Measurements from ENCODE around the gene ATG16L2.
"Not testable (repeated sequence)": the region's sequence is repeated elsewhere in the genome, so short reads cannot be mapped to it uniquely, and the experiment has no call there.

The ATG16L2 gene

DNA sequence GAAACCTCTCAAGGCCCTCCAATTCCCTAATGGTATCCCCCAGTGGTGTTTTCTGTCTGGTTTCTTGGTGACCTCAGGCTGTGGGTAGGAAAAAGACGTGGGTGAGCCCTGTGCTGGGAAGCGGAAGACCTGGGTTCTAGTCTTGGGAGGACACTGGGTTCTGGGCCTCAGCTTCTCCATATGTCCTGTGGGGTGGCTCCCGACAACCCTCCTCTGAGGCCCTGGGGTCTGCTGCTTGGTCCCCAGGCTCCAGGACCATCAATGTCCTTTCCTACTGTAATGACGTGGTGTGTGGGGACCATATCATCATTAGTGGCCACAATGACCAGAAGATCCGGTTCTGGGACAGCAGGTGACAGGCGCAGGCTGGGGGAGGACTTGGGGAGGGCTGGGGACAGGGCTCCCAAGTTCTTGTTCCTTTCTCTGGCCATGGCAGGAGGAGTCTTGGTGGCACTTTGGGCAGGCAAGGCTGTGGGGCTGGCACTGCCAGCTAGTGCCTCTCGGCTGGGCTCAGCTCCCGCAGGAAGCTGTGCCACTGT, 12.8 kb downstream of the ATG16L2 start:
- no peak for DNase-seq

DNA sequence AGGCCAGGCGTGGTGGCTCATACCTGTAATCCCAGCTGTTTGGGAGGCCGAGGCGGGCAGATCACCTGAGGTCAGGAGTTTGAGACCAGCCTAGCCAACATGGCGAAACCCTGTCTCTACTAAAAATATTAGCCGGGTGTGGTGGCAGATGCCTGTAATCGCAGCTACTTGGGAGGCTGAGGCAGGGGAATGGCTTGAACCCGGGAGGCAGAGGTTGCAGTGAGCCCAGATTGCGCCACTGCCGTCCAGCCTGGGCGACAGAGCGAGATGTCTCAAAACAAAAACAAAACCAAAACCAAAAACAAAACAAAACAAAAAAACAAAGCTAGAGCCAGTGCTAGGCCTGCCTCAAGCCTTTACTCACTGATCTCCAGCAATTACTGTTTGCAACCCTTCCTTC, 13.4 kb downstream of the ATG16L2 start:
- DNase-seq = not testable (repeated sequence)

DNA sequence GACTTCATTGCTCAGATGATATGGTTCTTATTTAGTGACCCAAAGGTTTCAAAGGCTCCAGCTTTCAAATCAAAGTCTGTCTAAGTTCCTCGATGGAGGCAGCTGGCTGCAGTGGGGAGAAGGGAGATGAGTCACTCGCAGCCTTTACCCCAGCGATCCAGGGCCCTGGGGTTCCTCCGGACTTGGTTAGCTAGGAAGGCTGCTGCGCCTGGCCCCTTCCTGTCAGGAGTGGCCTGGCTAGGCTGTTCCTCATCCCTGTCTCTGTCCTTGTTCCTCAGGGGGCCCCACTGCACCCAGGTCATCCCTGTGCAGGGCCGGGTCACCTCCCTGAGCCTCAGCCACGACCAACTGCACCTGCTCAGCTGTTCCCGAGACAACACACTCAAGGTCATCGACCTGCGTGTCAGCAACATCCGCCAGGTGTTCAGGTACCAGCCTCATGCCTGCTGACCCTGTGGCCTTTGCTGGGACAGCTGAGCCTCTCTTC, 13.9 kb downstream of the ATG16L2 start:
- DNase-seq = peak; percentile 100

DNA sequence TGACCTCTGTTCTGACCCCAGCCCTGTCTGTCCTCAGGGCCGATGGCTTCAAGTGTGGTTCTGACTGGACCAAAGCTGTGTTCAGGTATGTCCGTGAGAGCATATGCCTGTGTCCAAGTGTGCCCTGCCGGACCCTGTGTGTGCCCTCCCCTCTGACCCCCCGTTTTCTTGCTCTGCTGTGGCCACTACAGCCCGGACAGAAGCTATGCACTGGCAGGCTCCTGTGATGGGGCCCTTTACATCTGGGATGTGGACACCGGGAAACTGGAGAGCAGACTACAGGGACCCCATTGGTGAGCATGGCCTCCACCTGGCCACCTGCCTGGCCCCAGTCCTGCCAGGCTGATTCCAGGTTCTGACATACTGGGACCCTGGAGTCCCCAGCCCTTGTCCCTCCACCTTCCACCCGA, 14.5 kb downstream of the ATG16L2 start:
- peak; percentile 76 for DNase-seq

DNA sequence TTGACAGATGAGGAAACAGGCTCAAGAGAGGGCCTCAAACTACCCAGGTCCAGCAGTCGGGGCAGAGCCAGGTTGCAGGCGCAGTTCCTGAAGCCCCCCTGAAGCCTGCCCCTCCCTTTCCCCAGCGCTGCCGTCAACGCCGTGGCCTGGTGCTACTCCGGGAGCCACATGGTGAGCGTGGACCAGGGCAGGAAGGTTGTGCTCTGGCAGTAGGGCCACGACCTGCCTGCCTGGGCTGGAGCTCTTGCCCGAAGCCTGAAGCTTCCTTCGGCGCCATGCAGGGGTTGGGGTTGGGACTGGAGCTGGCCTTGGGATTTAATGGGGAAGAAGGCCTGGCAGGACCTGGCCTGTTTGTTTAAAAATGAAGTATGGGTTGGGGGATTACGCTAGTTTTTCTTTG, 15.0 kb downstream of the ATG16L2 start:
- no peak for DNase-seq

DNA sequence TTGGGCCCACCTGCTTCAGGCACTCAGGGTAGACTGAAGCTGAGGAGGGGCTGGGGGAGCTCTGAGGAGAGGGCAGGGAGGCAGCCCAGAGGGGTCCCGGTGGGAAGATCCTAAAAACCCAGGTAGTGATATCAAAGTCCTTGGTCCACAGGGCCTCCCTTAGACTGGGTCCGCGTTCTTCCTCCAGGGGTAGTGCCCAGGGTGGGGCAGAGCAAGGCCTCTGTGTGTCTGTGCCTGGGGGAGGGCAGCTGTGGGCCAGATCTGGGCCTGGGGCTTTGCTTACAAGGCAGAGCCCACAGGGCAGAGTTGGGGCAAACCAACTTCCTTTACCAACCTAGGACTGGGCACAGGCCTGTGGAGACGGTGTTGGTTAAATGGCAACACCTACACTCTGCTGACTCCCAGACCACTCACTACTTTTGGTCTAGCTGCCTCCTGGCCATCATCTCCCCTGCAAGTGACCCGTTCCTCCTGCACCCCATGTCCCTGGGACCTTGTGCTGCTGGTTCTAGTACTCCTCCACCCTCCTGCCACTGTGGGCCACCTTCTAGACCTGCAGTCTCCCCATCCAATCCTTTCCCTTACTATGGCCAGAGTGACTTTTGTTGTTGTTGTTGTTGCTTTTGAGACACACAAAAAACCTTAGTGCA, 15.8 kb downstream of the ATG16L2 start:
- no peak for DNase-seq

DNA sequence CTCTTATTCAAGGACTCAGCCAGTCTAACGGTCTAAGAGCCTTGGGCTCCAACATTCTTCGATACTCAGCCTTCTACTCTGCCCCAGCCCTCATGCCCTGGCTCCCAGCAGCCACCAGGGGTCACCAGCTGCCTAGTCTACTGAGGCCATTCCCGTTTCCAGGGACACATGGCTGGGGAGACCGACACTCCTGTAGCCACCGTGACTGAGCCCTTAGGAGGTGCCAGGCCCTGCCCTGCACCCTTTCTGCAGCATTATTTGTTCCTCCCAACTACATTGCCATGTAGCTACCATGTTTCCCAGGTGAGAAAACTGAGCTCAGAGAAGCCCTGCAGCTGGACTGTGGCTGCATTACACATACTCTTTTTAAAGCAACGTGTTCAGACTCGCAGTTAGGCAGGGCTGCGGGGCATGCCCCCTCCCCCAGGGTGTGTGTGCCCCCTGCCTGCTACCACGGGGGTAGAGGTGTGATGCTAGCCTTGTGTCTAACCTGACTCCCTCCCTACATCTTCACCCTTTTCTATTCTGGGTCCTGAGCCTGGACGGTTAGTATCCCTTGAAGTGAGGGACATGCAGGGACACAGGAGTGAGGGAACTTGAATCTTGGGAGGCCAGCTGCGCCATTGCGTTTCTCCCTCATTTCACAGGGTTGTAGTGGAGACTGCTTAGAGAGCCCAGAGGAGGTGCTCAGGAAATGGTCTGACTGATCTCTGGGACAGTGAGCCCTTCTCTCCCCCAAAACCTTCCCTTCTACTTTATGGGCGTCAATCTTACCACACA, 17.5 kb downstream of the ATG16L2 start:
- DNase-seq = peak; percentile 97

DNA sequence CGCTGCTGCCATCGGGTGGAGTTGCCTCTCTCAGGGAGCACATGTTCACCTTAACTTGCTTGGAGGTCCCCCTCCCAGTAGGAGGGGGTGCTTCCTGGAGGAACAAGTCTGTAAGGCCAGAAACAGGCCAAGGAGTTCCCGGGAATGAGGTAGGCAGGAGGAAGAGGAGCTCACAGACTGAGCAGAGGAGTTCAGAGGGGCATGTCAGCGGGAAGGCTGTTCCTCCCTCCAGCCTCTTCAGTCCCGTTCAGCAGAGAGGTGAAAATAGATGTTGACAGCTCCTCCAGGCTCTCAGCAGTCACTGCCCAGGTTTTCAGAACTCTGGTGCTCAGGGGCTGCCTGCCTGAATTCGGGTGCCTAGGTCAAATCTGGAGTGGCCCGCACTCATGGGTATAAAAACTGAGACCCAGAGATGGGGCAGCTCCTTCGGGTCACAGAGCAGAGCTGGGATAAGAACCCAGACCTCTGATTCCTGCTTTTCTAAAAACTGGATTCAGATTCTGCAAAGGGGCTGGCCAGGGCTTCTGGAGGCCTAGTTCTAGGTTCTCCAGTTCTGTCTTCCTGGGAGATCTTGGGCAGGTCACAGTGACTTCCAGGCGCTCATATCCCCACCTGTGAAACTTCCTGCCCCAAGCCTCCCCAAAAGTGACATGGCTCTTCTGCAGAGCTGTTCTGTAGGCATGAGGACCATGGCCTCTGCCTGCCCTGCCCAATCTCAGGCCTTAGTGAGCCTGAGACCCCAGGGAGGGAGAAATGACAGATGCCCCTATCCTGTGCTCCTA, 18.3 kb downstream of the ATG16L2 start:
- no peak for DNase-seq

DNA sequence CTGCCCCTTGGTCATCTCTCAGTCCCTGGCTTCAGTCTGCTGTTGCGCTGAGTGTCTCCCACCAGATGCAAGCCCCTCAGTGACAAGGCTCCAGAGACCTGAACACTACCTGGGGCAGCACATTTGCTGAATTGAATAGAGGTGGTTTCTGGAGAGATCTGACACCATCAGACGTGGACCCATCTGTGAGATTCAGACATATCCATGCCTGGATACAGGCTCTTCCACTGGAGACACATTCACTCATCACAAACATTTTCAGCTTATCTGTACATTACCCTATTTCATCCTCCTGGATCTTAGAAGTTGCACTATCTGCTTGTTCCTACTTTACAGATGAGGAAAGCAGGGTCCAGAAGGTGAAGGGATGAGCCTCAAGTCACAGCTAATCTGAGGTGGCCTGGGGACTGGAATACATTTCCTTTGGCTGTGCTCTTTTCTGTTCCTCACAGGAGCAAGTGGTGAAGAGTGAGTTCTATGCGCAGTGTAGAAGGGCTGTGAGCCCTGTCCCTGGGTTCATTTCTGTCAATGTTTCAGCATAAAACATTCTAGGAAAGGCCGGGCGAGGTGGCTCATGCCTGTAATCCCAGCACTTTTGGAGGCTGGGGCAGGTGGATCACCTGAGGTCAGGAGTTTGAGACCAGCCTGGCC, 19.0 kb downstream of the ATG16L2 start:
- no peak for DNase-seq

DNA sequence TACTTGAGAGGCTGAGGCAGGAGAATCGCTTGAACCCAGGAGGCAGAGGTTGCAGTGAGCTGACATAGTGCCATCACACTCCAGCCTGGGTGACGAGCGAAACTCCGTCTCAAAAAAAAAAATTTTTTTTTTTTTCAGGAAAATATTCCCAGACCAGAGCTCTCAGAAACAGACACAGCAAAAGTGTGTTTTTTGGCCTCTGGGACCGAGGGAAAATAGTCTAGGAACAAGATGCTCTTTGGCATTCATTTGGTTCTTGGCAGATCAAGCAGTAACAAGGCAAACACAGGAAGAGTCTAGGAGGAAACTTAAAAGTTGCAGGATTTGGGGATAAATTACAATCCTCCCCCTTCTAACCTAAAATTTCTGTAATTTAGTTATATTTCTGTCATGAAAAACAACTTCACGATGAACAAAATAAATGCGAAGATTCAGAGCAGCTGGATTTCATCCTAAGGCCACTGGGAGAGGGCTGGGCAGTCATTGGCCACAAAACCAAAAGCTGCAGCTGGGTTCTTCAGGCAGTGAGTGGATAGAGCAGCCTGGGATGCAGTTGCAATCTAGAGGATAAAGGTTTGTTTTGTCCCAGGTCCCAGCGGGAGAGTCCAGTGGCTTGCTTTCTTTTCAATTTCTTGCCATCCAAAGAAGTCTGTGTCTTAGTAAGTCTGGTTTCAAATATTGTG, 19.7 kb downstream of the ATG16L2 start:
- DNase-seq = no peak

DNA sequence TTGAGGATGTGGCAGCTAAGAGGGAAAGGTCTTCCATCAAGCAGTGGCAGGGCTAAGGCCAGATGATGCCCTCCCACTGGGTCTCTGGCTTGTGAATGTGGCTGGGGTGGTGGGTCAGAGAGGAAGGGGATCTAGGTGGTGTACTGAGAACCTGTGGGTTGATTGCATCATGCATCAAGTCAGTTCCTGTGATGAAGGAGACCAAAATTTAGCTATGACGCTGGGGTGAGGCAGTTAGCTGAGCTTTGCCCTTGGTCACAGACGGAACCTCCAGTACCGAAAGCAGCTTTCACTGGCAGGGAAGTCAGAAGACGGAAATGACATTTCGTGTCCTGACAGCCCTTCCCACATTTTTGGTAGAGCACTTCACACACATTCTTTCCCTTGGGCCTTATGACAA, 20.7 kb downstream of the ATG16L2 start:
- no peak for DNase-seq

DNA sequence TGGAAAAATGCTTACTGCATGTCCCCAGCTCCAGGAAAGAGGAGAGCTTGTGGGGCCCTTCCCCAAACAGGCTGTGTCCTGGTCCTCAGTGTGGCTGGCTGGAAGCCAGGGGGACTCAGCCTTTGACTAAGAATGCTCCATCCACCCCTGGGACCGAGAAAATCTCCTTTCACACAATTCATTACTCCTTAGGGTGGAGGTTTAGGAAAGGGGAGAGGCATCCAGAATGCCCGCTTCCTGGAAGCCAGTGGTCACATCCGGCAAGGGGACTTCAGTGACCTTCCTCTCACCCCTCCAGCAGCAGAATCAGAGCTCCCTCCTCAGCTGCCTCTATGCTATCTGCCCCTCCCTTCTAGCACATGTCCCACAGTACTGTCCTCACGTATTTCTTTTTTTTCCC, 21.9 kb downstream of the ATG16L2 start:
- peak; percentile 43 for DNase-seq

DNA sequence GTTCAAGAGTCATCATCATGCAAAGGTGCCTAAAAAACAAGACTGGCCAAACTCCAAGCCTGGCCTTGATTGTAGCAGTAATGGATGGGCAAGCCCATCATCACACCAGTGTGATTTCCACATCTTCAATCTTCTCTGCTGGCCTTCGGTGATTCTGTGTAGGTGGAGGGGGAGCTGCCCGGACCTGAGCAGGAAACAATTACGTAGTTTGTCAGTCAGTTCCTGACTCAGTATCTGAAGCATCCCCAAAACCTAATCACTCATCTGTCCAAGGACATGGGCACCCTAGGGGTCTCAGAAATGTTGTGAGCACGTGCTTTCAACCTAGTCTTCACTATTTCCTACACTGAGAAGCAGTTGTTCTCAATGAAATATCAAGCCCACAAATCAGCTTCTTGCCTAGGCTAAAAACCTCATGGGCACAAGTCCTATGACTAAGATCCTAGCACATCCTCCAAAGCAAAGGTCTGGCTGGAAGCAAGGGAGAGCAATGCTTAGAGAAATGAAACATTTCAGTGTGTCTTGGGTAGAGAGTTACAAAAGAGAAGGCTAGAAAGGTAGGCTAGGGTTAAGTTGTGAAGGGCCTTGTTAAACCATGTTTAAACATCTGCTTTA, 24.6 kb downstream of the ATG16L2 start:
- no peak for DNase-seq

DNA sequence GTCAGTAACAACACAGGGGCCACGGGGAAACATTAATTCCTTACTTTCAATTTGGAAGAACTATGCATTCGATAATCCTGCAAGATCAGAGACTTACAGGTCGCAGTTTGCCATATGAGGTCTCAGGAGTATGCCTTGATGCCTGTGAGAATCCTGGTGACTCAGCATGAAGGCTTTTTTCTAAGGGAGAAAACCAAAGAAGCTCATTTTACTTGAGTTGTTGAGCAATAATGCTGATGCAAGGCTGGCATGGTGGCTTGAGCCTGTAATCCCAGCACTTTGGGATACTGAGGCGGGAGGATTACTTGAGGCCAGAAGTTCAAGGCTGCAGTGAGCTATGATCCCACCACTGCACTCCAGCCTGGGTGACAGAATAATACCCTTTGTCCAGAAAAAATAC, 26.6 kb downstream of the ATG16L2 start:
- DNase-seq = no peak

DNA sequence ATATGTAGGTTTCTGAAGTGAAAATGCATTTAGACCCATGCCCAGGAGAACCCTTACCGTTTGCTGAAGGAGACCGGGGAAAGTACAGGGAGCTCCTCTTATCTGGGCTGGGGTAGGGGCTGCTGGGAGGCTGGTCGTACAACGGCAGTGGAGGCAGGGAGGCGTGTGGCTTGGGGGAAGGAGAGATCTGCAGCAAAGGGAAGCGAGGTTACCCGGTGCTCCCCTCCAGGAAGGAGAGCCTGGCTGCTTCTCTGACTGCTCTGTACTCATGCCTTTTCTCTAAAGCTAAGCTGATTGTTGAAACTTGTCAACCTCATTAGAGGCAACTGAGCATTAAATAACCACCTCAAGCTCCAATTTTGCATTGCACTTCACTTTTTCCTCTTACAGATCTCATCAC, 27.2 kb downstream of the ATG16L2 start:
- DNase-seq = no peak

DNA sequence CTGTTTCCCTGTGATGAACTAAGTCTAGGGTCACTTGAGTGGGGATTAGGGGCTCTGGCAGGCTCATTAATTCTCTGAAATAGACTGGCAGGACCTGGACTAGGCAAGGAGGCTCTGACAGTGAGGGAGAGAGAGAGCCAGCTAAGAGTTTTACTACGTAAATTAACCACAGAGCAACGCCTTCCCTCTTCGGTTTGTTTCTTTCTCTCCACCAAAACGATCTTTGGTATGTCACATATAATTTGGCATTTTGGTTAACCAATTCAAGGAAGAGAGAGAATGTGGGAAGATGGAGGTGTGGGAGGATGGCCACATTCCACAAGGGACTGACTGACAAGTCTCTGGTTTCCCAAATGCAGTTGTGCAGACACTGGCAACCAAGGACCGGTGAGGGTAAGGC, 27.9 kb downstream of the ATG16L2 start:
- no peak for DNase-seq

DNA sequence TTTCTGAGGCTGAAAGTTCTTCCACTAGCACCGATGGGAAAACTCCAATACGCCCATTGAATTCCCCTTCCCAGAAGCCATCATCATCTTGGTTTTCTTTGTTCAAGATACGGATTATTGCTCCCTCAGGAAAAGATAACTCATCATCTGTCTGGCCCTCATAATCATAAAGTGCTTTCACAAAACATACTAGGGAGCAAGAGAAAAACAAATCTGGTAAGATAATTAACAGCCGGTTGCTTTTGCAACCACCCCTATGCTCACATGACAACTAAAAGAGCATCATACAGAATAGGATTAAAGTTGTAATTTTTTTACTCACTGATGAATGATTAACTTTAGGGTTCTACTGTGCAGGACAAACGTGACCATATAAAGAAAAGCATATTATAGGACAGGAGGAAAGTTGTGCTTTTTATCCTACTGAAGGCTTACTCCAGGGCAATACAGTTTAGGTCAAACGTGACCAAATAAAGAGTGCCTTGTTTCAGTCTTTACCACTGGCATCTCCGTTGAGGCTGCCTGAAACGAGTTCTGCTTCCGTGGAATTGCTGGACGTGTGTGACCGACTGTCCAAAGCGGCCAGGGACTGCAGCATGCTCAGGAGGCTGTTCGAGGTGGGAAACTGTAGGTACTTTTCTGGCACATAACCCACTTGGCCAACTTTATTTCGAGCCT, 28.6 kb downstream of the ATG16L2 start:
- DNase-seq = no peak

DNA sequence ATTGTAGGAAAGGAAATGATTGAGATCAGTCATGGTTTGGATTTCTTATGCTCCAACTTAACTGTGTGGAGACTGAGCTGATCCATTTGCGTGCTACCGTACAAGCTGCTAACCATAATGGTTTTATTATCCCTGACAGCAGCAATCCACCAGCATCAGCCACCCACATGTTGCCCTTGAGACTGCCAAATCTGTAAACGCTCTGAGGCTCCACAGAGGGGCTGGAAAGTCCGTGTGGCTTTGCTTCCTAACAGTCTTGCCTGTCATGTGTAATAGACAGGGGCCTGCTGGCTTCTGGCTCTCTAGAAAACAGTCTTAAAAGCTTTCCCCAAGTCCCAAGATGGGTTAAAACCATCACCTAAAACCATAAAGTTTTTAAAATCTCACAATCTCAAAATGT, 30.1 kb downstream of the ATG16L2 start:
- no peak for DNase-seq

DNA sequence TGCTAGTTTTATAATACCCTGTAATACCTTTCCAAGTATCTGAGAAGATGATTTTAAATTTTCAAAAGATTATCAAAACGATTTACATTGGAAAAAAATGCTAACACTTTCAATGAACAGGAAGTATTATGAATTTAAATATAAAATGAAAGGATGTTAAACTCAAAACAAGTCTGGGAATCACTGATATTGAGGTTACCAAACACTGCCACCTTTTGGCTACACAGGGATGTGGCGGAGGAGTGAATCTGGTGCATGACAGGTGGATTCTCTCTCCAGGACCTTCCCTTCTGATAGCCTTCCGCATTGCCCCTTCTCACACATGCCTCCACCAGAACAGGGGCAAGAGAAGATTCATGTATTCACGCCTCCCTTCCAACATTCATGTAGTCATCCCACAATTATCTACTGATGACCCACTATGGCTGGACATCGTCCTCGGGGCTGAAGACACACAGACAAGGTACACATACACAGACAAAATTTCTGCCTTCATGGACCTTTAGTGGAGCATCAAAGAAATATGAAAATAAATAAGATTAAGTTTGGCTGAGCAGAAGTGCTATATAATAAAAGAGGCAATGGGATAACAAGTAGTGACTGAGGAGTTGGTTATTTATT, 34.7 kb downstream of the ATG16L2 start:
- DNase-seq = peak; percentile 88

DNA sequence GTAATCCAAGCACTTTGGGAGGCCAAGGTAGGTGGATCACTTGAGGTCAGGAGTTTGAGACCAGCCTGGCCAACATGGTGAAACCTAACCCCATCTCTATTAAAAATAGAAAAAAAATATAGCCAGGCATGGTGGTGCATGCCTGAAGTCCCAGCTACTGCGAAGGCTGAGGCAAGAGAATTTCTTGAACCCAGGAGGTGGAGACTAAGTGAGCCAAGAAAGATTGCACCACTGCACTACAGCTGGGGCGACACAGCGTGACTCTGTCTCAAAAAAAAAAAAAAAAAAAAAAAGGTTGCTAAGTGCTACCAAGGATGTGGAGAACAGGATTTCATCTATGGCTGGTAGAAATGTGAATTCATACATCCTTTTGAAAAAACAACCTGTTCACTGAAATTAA, 36.6 kb downstream of the ATG16L2 start:
- no peak for DNase-seq

DNA sequence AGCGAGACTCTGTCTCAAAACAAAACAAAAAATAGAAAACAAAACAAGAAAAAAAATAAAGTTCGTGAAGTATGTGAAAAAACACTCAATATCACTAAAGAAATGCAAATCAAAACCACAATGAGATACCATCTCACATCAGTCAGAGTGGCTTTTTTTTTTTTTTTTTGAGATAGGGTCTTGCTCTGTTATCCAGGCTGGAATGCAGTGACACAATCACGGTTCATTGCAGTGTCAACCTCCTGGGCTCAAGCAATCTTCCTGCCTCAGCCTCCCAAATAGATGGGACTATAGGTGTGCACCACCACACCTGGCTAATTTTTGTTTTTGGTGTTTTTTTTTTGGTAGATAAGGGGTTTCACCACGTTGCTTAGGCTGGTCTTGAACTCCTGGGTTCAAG, 37.5 kb downstream of the ATG16L2 start:
- DNase-seq = no peak

Data from DMS53 (cell line).